GM23338 (cell line): ENCODE results near the gene FBXO22. TPM values are rescaled to one million over a fixed set of nuclear protein-coding genes. Genes with fewer than 3 reads are reported as not detected.
"Not testable (repeated sequence)": the region's sequence is repeated elsewhere in the genome, so short reads cannot be mapped to it uniquely, and the experiment has no call there.

ENCODE experiments used
- ATAC-seq: fragments of 200-7000 bp; cut with Tn5 transposase; 3 replicates; pipeline ENCODE4 v1.9.1; 2020
- DNase-seq: peaks from one replicate; pipeline ENCODE4 v3.0.0-alpha.2; 2015; ENCODE audit warnings: low spot score
- H2AFZ ChIP-seq: fragments of 200-600 bp; sonication (generic); 2 replicates; pipeline ENCODE4 v1.8.0; 2016; ENCODE audit warnings: antibody characterized with exemption, mild to moderate bottlenecking, moderate library complexity
- H3F3A ChIP-seq: fragments of 200-600 bp; sonication (generic); replicated peaks from 2 replicates; pipeline ENCODE4 v1.8.0; 2017; ENCODE audit warnings: antibody characterized with exemption, mixed run types, low read depth
- H3K27ac ChIP-seq: fragments of 200-600 bp; sonication (generic); 2 replicates; pipeline ENCODE4 v1.6.1; 2016; ENCODE audit warnings: low read depth
- H3K27me3 ChIP-seq: fragments of 200-600 bp; sonication (generic); 2 replicates; pipeline ENCODE4 v1.8.0; 2016; ENCODE audit warnings: mild to moderate bottlenecking, mixed run types, moderate library complexity; ENCODE audit not compliant: insufficient read depth
- H3K36me3 ChIP-seq: fragments of 200-600 bp; sonication (generic); 2 replicates; pipeline ENCODE4 v1.8.0; 2016; ENCODE audit warnings: mild to moderate bottlenecking; ENCODE audit not compliant: insufficient read depth
- H3K4me1 ChIP-seq: fragments of 200-600 bp; sonication (generic); 2 replicates; pipeline ENCODE4 v1.8.0; 2016; ENCODE audit warnings: mild to moderate bottlenecking, moderate library complexity; ENCODE audit not compliant: insufficient read depth
- H3K4me2 ChIP-seq: fragments of 200-600 bp; sonication (generic); 2 replicates; pipeline ENCODE4 v1.7.1; 2017; ENCODE audit warnings: mixed run types
- H3K4me3 ChIP-seq: fragments of 200-600 bp; sonication (generic); 2 replicates; pipeline ENCODE4 v1.6.1; 2016; ENCODE audit warnings: mixed run types
- H3K79me2 ChIP-seq: fragments of 200-600 bp; sonication (generic); replicated peaks from 2 replicates; pipeline ENCODE4 v1.8.0; 2017; ENCODE audit warnings: mild to moderate bottlenecking; ENCODE audit not compliant: insufficient read depth
- H3K9me2 ChIP-seq: fragments of 200-600 bp; sonication (generic); 2 replicates; pipeline ENCODE4 v1.8.0; 2017; ENCODE audit not compliant: insufficient read depth
- H4K20me1 ChIP-seq: fragments of 200-600 bp; sonication (generic); replicated peaks from 2 replicates; pipeline ENCODE4 v1.8.0; 2017; ENCODE audit warnings: mild to moderate bottlenecking; ENCODE audit not compliant: insufficient read depth
- H3K27ac Mint-ChIP-seq: 2 replicates; pipeline ENCODE4 v1.8.0; 2020; ENCODE audit warnings: inconsistent platforms, mild to moderate bottlenecking, moderate library complexity, mixed read lengths
- H3K27me3 Mint-ChIP-seq: 3 replicates; pipeline ENCODE4 v1.8.0; 2022; ENCODE audit warnings: low read depth, mild to moderate bottlenecking, moderate library complexity, mixed read lengths, inconsistent platforms; ENCODE audit not compliant: insufficient read depth, poor library complexity
- H3K36me3 Mint-ChIP-seq: 3 replicates; pipeline ENCODE4 v1.8.0; 2021; ENCODE audit warnings: low read depth, mild to moderate bottlenecking, inconsistent platforms, moderate library complexity, mixed read lengths
- H3K4me1 Mint-ChIP-seq: 3 replicates; pipeline ENCODE4 v1.8.0; 2020; ENCODE audit warnings: mild to moderate bottlenecking, inconsistent platforms, mixed read lengths
- H3K4me3 Mint-ChIP-seq: 3 replicates; pipeline ENCODE4 v1.8.0; 2021; ENCODE audit warnings: moderate library complexity, mild to moderate bottlenecking, inconsistent platforms, mixed read lengths
- H3K9me3 Mint-ChIP-seq: 3 replicates; pipeline ENCODE4 v1.8.0; 2020; ENCODE audit warnings: moderate library complexity, mild to moderate bottlenecking, inconsistent platforms, mixed read lengths
- ETS1 ChIP-seq: IDR thresholded peaks from 2 replicates; pipeline ENCODE4 v1.6.1; 2016; ENCODE audit warnings: antibody characterized with exemption
- EZH2 ChIP-seq: fragments of 200-600 bp; sonication (generic); IDR thresholded peaks from one replicate; pipeline ENCODE4 v1.8.0; 2017; ENCODE audit warnings: antibody characterized with exemption, mild to moderate bottlenecking, low read depth; ENCODE audit not compliant: unreplicated experiment
- EZH2phosphoT487 ChIP-seq: fragments of 200-600 bp; sonication (generic); IDR thresholded peaks from one replicate; pipeline ENCODE4 v1.8.1; 2018; ENCODE audit warnings: antibody characterized with exemption; ENCODE audit not compliant: unreplicated experiment
- JUNB ChIP-seq: IDR thresholded peaks from one replicate; pipeline ENCODE4 v1.6.1; 2016; ENCODE audit warnings: antibody characterized with exemption; ENCODE audit not compliant: unreplicated experiment
- NANOG ChIP-seq: IDR thresholded peaks from 2 replicates; pipeline ENCODE4 v1.6.1; 2016; ENCODE audit warnings: antibody characterized with exemption, borderline replicate concordance
- POLR2AphosphoS5 ChIP-seq: IDR thresholded peaks from 2 replicates; pipeline ENCODE4 v1.6.1; 2016; ENCODE audit warnings: antibody characterized with exemption, low read depth
- REST ChIP-seq: IDR thresholded peaks from one replicate; pipeline ENCODE4 v1.6.1; 2018; ENCODE audit warnings: antibody characterized with exemption; ENCODE audit not compliant: unreplicated experiment
- STAT1 ChIP-seq: IDR thresholded peaks from one replicate; pipeline ENCODE4 v1.6.1; 2016; ENCODE audit warnings: antibody characterized with exemption; ENCODE audit not compliant: unreplicated experiment
- ZNF331 ChIP-seq: fragments of 250-450 bp; sonication (Bioruptor Pico); IDR thresholded peaks from 2 replicates; pipeline ENCODE4 v1.5.0; 2020; ENCODE audit warnings: low read depth, mild to moderate bottlenecking, moderate library complexity
- polyA plus RNA-seq: library from polyadenylated mRNA; unstranded; fragments of >200 nt; fragmentation: Nextera tagmentation; extraction: Ambion mirVana; gene quantifications from 2 replicates; pipeline ENCODE4 v1.2.1, GENCODE V29; 2016
- total RNA-seq: library from RNA; depleted of rRNA; stranded (reverse); fragments of >200 nt; shearing (Covaris generic); gene quantifications from 2 replicates; pipeline ENCODE4 v1.2.3, GENCODE V29; 2014

Gene FBXO22
- total and polyA plus RNA-seq, 2 experiments from 2014 or later: 79.8 to 94.5 TPM

DNA sequence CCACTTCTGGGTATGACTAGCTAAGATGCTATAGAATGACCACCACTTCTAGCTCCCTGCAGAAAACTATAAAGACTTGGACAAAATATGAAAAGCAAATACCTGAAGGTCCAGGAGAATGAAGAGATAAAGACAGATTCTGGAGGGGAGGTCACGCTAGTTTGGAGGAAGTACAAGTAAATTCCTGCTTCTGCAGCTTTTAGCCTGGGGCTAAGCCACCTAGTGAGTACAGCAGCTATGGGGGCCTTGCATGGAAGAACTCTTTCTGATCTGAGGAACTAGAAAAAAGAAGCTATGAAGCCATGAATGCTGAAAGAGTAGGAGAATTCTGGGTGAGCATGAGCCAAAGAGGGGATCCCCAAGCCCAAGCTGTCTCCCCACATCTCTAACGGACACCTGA, 78.8 kb downstream of the FBXO22 start (continued):
- no peak for TF ChIP-seq EZH2
- no peak for TF ChIP-seq NANOG
- no peak for TF ChIP-seq EZH2phosphoT487
- TF ChIP-seq STAT1: no peak
- no peak for TF ChIP-seq ZNF331
- no peak for TF ChIP-seq REST
- TF ChIP-seq POLR2AphosphoS5: no peak
- no peak for TF ChIP-seq JUNB

- not testable (repeated sequence) for H3K79me2 ChIP-seq, ATAC-seq, DNase-seq, H3K27ac Mint-ChIP-seq, H3F3A ChIP-seq, H3K4me2 ChIP-seq, H3K27ac ChIP-seq, H3K4me3 Mint-ChIP-seq, H3K27me3 ChIP-seq, H3K4me1 ChIP-seq, H3K36me3 ChIP-seq, H4K20me1 ChIP-seq, H3K9me3 Mint-ChIP-seq, H3K4me1 Mint-ChIP-seq, H3K4me3 ChIP-seq, H2AFZ ChIP-seq, H3K9me2 ChIP-seq, H3K27me3 Mint-ChIP-seq, H3K36me3 Mint-ChIP-seq
These were observed 81.0 kb downstream of the FBXO22 start for GRCh38 chr15:75984706-75985105.

DNA sequence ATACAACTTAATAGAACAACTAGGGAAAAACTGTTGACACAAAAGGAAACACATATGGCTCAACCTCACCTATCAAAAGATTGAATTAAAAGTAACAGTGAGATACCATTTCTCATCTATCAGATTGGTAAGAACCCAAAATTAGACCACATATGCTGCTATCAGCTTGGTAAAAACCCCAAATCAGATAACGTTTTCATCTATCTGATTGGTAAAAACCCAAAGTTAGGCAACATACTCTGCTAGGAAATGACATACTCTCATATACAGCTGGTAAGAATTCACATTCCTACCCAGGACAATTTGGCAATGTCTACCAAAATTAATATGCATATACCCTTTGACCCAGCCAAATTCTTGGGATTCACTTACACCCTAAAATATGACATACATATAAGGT, 82.3 kb downstream of the FBXO22 start:
- DNase-seq (no peak), ATAC-seq (no peak)
- H3K4me2 ChIP-seq: no peak overlapping the region
- no peaks in the 10 kb centered on the region for H3K36me3 ChIP-seq
- no peak overlapping the region for H2AFZ ChIP-seq
- Mint-ChIP-seq H3K4me3 (no peak overlapping the region), H3K4me1 (no peaks in the 10 kb centered on the region), H3K27ac (no peak overlapping the region), H3K27me3 (peaks cover 4% of the 10 kb centered on the region), H3K36me3 (no peaks in the 10 kb centered on the region), H3K9me3 (no peaks in the 10 kb centered on the region)
- peaks cover 7% of the 10 kb centered on the region for H3K4me1 ChIP-seq
- H3K27ac ChIP-seq: no peak overlapping the region
- no peaks in the 10 kb centered on the region for H3F3A ChIP-seq
- H3K79me2 ChIP-seq: no peaks in the 10 kb centered on the region
- no peak overlapping the region for H3K4me3 ChIP-seq
- H3K27me3 ChIP-seq: no peaks in the 10 kb centered on the region
- no peaks in the 10 kb centered on the region for H3K9me2 ChIP-seq
- no peaks in the 10 kb centered on the region for H4K20me1 ChIP-seq
- TF ChIP-seq REST (no peak), POLR2AphosphoS5 (no peak), EZH2phosphoT487 (no peak), EZH2 (no peak), ETS1 (no peak)
